Measurements from ENCODE around the gene KRT31.

DNA sequence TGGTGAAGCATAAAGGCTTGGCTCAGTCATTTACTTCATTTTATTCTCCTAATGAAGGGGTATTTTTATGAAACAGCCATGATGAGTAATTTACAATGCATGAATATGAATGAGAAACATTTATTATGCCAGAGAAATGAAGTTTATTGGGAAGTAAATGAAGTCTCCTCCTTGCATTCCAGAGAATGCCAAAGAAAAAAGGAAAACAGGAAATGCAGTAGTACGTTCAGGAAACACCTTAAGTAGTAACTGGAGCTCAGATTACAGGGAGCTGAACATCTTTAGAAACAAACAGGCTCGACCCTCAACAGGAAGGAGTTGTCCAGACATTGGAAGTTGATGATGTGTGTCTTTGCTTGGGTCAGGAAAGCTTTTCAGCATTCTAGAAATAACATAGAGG, 19.9 kb downstream of the KRT31 start:
- no peak for TF ChIP-seq EP300 (IDR thresholded peaks at IDR 0.05)
- no peak for TF ChIP-seq POLR2AphosphoS5 (IDR thresholded peaks at IDR 0.05)
- no peak for TF ChIP-seq CTCF (IDR thresholded peaks at IDR 0.05)

Measured in esophagus muscularis mucosa (tissue), 4 donors.